ENCODE results near the gene USP21.
"Not testable (repeated sequence)": the region's sequence is repeated elsewhere in the genome, so short reads cannot be mapped to it uniquely, and the experiment has no call there.

Gene USP21

DNA sequence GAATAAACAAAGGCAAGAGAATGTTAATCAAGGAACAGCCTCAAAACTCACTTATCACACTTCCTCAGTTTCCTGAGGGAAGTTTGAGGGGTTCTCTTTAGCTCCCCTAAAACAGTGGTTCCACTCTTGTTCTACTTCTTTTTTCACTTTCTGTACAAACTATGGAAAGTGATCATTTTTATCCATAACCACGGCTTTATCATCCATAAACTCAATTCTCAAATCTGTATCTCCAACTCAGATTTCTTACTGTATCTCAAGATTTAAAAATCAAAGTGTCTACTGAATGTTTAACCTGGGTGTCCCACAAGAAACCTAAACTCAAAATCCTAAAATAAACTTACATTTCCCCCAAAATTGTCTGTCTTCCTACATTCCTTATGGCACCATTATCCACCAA lies 45.4 kb upstream of the USP21 start:
- peaks cover 98% of the 10 kb centered on the region for H3K79me2 ChIP-seq (ENCODE audit: insufficient read depth, low read length)
- H3K4me2 ChIP-seq (ENCODE audit: insufficient read depth, low read length) = peak overlapping the region; percentile 5; the same call in 1 of the 2 replicates
- peaks cover 48% of the 10 kb centered on the region for H3K4me1 ChIP-seq (ENCODE audit: insufficient read depth, low read length)
- H3K27me3 ChIP-seq (ENCODE audit: insufficient read depth, low read length, poor library complexity) = no peaks in the 10 kb centered on the region
- no peaks in the 10 kb centered on the region for H3K9me3 ChIP-seq (ENCODE audit: insufficient read depth, low read length, severe bottlenecking)
- no peak for ATAC-seq (ENCODE audit: insufficient read depth, low read depth)
- no peak overlapping the region for H2AFZ ChIP-seq (ENCODE audit: low read depth, low read length)
- H3K4me3 ChIP-seq (ENCODE audit: low read depth in 1 of 2, low read length in 2 of 2) = no peak overlapping the region
- H4K20me1 ChIP-seq (ENCODE audit: insufficient read depth, low read length) = peaks cover 55% of the 10 kb centered on the region; the same call in 1 of the 2 replicates
- H3K27ac ChIP-seq (ENCODE audit: low read length) = no peak overlapping the region
- TF ChIP-seq, protein P1, sequence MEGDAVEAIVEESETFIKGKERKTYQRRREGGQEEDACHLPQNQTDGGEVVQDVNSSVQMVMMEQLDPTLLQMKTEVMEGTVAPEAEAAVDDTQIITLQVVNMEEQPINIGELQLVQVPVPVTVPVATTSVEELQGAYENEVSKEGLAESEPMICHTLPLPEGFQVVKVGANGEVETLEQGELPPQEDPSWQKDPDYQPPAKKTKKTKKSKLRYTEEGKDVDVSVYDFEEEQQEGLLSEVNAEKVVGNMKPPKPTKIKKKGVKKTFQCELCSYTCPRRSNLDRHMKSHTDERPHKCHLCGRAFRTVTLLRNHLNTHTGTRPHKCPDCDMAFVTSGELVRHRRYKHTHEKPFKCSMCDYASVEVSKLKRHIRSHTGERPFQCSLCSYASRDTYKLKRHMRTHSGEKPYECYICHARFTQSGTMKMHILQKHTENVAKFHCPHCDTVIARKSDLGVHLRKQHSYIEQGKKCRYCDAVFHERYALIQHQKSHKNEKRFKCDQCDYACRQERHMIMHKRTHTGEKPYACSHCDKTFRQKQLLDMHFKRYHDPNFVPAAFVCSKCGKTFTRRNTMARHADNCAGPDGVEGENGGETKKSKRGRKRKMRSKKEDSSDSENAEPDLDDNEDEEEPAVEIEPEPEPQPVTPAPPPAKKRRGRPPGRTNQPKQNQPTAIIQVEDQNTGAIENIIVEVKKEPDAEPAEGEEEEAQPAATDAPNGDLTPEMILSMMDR (IDR thresholded peaks at IDR 0.05; ENCODE audit: borderline replicate concordance, extremely low read depth, low read length, poor library complexity, severe bottlenecking) = no peak
- TF ChIP-seq EZH2 (IDR thresholded peaks at IDR 0.05; ENCODE audit: borderline replicate concordance, low read depth, low read length, severe bottlenecking) = no peak
- DNase-seq = no peak
- no peak overlapping the region for H3K9ac ChIP-seq (ENCODE audit: low read depth, low read length)
- H3K36me3 ChIP-seq (ENCODE audit: insufficient read depth, low read length) = peaks cover 40% of the 10 kb centered on the region

DNA sequence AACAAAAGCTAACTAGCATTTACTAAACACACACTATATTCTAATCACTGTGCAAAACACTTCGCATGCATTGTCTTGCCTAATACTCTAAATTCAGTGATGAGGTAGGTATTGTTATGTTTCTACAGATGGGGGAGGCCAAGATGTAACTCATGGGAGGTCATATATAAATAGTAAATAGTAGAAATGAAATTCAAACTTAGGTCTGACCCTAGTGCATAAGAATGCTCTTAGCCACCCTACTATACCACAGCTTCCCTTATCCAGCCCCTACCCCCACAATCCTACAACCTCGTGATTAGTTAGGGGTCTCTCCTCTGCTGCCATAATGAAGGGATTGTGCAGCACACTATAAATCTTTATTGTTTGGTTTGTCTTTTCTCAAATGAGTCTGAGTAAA lies 44.7 kb upstream of the USP21 start:
- H3K36me3 ChIP-seq (ENCODE audit: insufficient read depth, low read length) = peaks cover 34% of the 10 kb centered on the region
- H4K20me1 ChIP-seq (ENCODE audit: insufficient read depth, low read length) = peaks cover 50% of the 10 kb centered on the region; the same call in 1 of the 2 replicates
- no peak for TF ChIP-seq EZH2 (IDR thresholded peaks at IDR 0.05; ENCODE audit: borderline replicate concordance, low read depth, low read length, severe bottlenecking)
- TF ChIP-seq, protein P1 (IDR thresholded peaks at IDR 0.05; ENCODE audit: borderline replicate concordance, extremely low read depth, low read length, poor library complexity, severe bottlenecking) = no peak
- no peak for ATAC-seq (ENCODE audit: insufficient read depth, low read depth)
- no peak overlapping the region for H2AFZ ChIP-seq (ENCODE audit: low read depth, low read length)
- H3K79me2 ChIP-seq (ENCODE audit: insufficient read depth, low read length) = peaks cover 96% of the 10 kb centered on the region
- H3K4me1 ChIP-seq (ENCODE audit: insufficient read depth, low read length) = peaks cover 54% of the 10 kb centered on the region
- H3K4me2 ChIP-seq (ENCODE audit: insufficient read depth, low read length) = peak overlapping the region; percentile 5; the same call in 1 of the 2 replicates
- no peak overlapping the region for H3K27ac ChIP-seq (ENCODE audit: low read length)
- no peak overlapping the region for H3K9ac ChIP-seq (ENCODE audit: low read depth, low read length)
- no peaks in the 10 kb centered on the region for H3K27me3 ChIP-seq (ENCODE audit: insufficient read depth, low read length, poor library complexity)
- DNase-seq = no peak
- H3K4me3 ChIP-seq (ENCODE audit: low read depth in 1 of 2, low read length in 2 of 2) = no peak overlapping the region
- no peaks in the 10 kb centered on the region for H3K9me3 ChIP-seq (ENCODE audit: insufficient read depth, low read length, severe bottlenecking)

DNA sequence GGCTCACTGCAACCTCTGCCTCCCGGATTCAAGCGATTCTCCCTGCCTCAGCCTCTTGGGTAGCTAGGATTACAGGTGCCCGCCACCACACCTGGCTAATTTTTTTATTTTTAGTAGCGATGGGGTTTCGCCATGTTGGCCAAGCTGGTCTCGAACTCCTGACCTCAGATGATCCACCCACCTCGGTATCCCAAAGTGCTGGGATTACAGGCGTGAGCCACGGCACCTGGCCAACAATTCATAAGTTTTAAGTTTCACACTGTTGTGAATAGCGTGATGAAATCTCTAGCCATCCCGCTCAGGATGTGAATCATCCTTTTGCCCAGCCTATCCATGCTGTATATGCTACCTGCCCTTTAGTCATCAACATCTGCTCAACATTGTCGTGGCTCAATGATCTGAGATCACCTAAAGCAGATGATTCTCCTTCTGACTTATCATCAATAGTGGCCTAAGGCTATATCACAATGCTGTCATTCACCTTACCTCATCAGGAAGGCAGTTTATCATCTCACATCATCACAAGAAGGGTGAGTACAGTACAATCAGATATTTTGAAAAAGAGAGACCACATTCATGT lies 44.1 kb upstream of the USP21 start:
- Histone ChIP-seq H3K4me3 (ENCODE audit: low read depth in 1 of 2, low read length in 2 of 2) (peak overlapping the region in 1 of 2 experiments; percentile 22; a peak in 1 of 4 replicates), H3K27me3 (ENCODE audit: insufficient read depth, low read length, poor library complexity) (no peaks in the 10 kb centered on the region), H2AFZ (ENCODE audit: low read depth, low read length) (no peak overlapping the region), H3K4me2 (ENCODE audit: insufficient read depth, low read length) (peak overlapping the region; percentile 75; the same call in 1 of the 2 replicates), H3K27ac (ENCODE audit: low read length) (no peak overlapping the region), H4K20me1 (ENCODE audit: insufficient read depth, low read length) (peaks cover 43% of the 10 kb centered on the region; the same call in 1 of the 2 replicates), H3K9me3 (ENCODE audit: insufficient read depth, low read length, severe bottlenecking) (no peaks in the 10 kb centered on the region), H3K36me3 (ENCODE audit: insufficient read depth, low read length) (peaks cover 35% of the 10 kb centered on the region), H3K79me2 (ENCODE audit: insufficient read depth, low read length) (peaks cover 90% of the 10 kb centered on the region), H3K9ac (ENCODE audit: low read depth, low read length) (no peak overlapping the region), H3K4me1 (ENCODE audit: insufficient read depth, low read length) (peaks cover 61% of the 10 kb centered on the region)
- TF ChIP-seq, protein P1 (IDR thresholded peaks at IDR 0.05; ENCODE audit: borderline replicate concordance, extremely low read depth, low read length, poor library complexity, severe bottlenecking) = no peak
- no peak for TF ChIP-seq EZH2 (IDR thresholded peaks at IDR 0.05; ENCODE audit: borderline replicate concordance, low read depth, low read length, severe bottlenecking)
- DNase-seq = no peak
- ATAC-seq (ENCODE audit: insufficient read depth, low read depth) = no peak

DNA sequence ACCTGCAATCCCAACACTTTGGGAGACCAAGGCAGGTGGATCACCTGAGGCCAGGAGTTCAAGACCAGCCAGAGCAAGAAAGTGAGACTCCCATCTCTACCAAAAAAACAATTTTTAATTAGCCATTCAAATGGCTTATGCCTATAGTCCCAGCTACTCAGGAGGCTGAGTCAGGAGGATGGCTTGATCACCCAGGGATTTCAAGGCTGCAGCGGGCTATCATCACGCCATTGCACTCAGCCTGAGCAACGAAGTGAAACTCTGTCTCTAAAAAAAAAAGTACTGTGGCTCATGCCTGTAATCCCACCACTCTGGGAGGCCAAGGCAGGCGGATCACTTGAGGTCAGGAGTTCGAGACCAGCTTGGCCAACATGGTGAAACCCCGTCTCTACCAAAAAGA lies 43.3 kb upstream of the USP21 start:
- H2AFZ ChIP-seq (ENCODE audit: low read depth, low read length); DNase-seq; H3K27me3 ChIP-seq (ENCODE audit: insufficient read depth, low read length, poor library complexity); H3K27ac ChIP-seq (ENCODE audit: low read length); H3K9me3 ChIP-seq (ENCODE audit: insufficient read depth, low read length, severe bottlenecking); H3K9ac ChIP-seq (ENCODE audit: low read depth, low read length); ATAC-seq (ENCODE audit: insufficient read depth, low read depth): not testable (repeated sequence)
- Histone ChIP-seq H3K4me3 (ENCODE audit: low read depth in 1 of 2, low read length in 2 of 2) (peak overlapping the region in 1 of 2 experiments; percentile 87; a peak in 1 of 4 replicates), H3K4me1 (ENCODE audit: insufficient read depth, low read length) (peaks cover 64% of the 10 kb centered on the region), H3K36me3 (ENCODE audit: insufficient read depth, low read length) (peaks cover 43% of the 10 kb centered on the region), H3K4me2 (ENCODE audit: insufficient read depth, low read length) (peak overlapping the region; percentile 75), H4K20me1 (ENCODE audit: insufficient read depth, low read length) (peaks cover 43% of the 10 kb centered on the region; the same call in 1 of the 2 replicates), H3K79me2 (ENCODE audit: insufficient read depth, low read length) (peaks cover 88% of the 10 kb centered on the region)
